Stimulated activated CD8-positive, alpha-beta memory T cell treated with anti-CD3 and anti-CD28 coated beads, Interleukin-15, amount 100 ng/mL, for 24 hours (primary cell): ENCODE data around the gene SDCCAG8.

Source experiments
- DNase-seq: peaks from one replicate; pipeline ENCODE4 v3.0.0-alpha.2; 2020; ENCODE audit warnings: low read depth

Gene SDCCAG8

GRCh38 chr1:243286409-243287122, 30.7 kb downstream of the SDCCAG8 start:
- no peak for DNase-seq

GRCh38 chr1:243287123-243287460, 31.3 kb downstream of the SDCCAG8 start:
- DNase-seq: no peak

DNA sequence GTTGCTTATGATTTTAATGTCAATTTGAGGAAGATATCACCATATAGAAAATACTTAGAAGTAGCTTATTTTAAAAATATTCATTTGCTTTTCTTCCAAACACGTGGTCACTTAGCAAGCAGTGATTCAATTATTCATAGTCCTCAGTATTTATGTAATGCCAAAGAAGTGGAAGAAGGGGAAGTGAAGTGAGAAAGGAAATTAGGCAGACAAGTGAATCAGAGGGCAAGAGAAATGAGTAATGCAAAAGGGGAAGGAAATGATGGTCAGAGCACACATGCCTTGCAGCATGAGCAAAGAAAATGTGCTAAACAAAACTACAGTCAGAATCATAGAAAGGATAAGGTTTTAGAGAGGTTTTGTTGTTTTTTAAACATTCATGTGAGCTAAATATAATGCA, 31.8 kb downstream of the SDCCAG8 start:
- DNase-seq: no peak

- DNase-seq: no peak
Observed at GRCh38 chr1:243288062-243288461, 32.2 kb downstream of the SDCCAG8 start.

- no peak for DNase-seq
Observed at GRCh38 chr1:243291292-243291691, 35.5 kb downstream of the SDCCAG8 start.

GRCh38 chr1:243292117-243292516, 36.3 kb downstream of the SDCCAG8 start:
- DNase-seq: no peak

GRCh38 chr1:243293941-243294722, 38.3 kb downstream of the SDCCAG8 start:
- DNase-seq: no peak

DNA sequence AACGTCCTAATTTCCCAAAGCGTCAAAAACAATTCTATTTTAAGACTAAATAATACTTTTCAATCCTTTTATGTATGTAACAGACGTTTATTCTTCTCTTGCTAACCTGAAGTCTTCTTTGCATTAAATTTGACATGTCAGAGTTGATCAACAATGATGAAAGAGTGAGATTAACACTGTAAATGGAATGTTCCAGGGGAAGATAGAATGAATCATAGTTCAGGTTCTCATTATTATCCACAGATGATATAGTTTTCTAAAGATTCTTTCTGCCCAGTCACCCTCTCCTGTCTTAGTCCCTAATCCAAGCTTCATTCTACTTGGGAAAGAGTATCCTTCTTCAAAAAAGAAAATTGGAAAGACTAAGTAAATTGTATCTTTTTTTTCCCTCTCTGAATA, 38.9 kb downstream of the SDCCAG8 start:
- no peak for DNase-seq

GRCh38 chr1:243299069-243299468, 43.2 kb downstream of the SDCCAG8 start:
- DNase-seq: no peak

DNA sequence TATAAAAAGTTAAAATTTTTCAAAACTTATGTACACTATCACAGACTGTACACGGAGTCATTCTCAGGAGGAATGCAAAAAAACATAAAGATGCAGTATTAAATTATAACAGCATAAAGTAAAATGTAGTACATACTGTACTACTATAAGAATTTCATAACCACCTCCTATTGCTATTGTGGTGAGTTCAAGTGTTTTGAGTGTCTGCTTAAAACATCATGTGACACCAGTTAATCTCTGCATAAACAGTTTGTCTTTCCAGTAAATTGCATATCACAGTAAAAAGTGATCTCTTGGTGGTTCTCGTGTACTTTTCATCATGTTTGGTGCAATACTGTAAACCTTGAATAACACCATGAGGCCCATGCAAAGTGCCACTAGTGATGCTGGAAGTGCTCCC, 45.2 kb downstream of the SDCCAG8 start:
- DNase-seq: no peak

- no peak for DNase-seq
Observed at GRCh38 chr1:243311809-243312208, 56.0 kb downstream of the SDCCAG8 start.

GRCh38 chr1:243312952-243313634, 57.3 kb downstream of the SDCCAG8 start:
- no peak for DNase-seq

DNA sequence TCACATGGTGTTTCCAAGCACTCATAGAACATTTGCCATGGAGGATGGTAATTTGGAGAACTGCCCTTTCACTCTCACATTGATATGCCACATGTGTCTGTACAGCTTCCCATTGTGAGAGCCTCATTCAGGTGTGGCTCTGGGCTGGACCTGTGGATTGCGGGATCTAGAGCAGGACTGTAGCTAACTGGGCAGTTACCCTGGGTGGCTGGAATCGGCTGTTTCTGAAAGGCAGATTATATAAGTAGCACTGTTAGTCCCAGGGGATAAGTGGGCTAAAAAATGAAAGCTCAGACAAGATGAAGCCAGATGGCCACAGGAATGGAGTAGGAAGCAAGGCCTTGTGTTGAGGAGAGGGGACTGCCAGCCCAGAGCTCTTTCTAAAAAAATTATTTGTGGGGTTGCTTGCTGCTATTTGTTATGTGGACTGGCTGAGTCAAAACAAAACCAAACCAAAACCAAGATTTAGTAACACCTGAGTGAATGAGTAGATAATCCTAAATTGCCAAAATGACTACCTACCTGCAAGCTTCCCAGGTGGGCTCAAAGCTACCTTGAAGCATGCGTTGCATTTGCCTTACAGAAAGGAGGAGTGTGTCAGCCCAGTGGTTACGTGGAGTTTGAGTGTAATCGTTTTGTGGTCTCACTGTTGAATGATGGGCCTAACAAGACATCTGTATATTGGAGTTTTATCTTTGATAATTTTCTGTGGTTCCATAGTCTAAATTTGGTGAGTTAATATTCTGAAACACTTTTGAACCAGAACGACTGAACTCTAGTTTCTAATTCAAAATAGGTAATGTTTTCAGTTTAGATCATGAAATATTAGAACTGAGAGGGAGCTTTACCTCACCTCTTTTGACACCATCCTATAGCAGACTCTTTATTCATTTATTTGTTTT, 58.0 kb downstream of the SDCCAG8 start:
- DNase-seq: no peak

GRCh38 chr1:243315455-243315854, 59.6 kb downstream of the SDCCAG8 start:
- no peak for DNase-seq

DNA sequence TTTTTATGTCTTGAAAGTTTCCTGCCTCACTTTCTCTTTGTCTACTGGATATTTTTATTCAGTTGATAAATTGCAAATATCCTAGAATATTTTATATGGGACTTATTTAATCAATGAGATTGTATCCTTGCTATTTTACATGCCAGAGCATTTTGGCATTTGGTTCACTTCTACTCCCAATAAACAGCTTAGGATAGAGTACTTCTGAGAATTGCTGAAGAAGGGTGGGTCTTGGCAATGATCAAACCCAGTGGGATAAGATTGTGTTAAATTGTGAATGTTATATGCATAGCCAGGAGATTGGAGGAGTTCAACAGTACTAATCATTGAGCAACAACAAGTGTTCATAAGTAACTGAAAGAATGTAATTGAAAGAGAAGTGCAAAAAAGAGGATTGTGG, 60.1 kb downstream of the SDCCAG8 start:
- no peak for DNase-seq

GRCh38 chr1:243316366-243316989, 60.6 kb downstream of the SDCCAG8 start:
- DNase-seq: no peak

GRCh38 chr1:243320224-243320623, 64.4 kb downstream of the SDCCAG8 start:
- DNase-seq: no peak

- DNase-seq: no peak
Observed at GRCh38 chr1:243322326-243322725, 66.5 kb downstream of the SDCCAG8 start.

DNA sequence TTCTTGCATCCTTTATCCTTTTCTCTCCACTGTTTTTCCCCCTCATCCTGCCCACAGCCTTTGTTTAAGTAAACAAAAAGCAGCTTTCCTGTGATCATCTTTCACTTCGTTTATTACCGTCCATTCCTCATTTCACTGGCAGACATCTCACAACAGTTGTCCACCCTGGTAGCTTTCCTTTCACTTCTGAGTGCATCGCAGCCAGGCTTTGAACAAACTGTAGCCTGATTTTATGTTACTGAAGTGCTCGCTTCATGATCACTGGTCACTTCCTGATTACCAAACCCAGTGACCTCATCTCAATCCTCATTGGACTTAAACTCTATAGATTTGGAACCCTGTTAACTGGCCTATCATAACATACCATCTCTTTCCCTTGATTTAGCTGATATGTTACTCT, 67.7 kb downstream of the SDCCAG8 start:
- no peak for DNase-seq

DNA sequence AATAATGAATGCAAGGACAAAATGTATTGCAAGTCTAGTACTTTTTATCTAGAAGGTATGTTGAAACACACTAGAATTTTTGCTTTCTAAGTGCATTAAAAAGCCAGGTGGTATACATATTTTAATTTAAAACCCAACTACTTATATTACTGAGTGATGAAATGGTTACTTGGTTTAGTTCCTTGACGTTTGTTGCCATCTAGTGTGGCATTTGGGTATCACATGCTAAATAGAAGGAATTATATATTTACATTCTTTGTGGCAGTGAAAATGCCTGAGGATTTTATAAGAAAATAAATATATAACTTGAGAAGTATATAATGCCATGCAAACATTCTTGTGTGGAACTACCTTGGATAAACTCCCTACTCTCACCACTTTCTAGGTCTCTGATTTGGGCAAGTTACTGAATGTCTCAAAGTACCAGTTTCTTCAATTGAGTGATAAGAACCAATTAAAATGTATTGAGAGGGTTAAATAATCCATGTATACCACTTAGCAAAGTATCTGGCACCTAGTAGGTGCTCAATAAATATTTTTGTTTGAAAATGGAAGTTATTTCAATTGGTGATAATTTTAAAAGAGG, 69.6 kb downstream of the SDCCAG8 start:
- no peak for DNase-seq

- DNase-seq: no peak
Observed at GRCh38 chr1:243332440-243332839, 76.6 kb downstream of the SDCCAG8 start.
